ENCODE measurements around the gene VEPH1. TPM values are rescaled to one million over a fixed set of nuclear protein-coding genes. Genes with fewer than 3 reads are reported as not detected.

VEPH1 gene
- total RNA-seq, 1 donor from 2014 or later, result 0.78 TPM

Other genes starting within 250 kb of the VEPH1 start
- 2.2 TPM for gene PTX3, start 66.6 kb downstream of the VEPH1 start, total RNA-seq